Measurements from ENCODE around the gene LSM7.

LSM7 gene

DNA sequence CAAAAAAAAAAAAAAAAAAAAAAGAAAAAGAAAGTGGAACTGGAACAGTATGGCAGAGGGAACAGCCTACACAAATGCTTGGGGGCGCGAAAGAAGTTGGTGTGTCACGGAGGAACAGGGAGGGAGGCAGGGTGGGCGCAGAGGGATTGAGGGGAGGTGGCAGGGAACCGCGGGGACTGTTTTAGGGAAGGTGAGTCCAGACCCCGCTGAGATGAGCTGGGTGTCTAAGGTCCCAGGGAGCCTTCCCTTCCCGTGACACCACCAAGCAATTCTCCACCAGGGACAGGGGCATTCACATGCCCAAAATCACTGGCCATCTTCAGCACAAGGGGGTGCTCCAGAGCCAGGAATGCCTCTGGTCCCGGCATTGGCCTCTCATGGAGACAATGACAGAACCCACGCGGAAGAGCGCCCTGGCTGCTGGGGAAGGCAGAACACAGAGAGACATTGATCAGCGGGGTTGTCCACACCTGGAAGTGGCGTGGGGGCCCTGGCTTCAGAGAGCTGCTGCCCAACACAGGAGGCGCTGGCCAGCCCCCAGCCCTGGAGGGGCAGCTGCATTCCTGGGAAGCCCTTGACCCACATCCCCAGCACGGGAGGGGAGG lies 53.4 kb downstream of the LSM7 start:
- DNase-seq, result peak; percentile 41

GRCh38 chr19:2274185-2274711 lies 54.1 kb downstream of the LSM7 start:
- DNase-seq, result no peak

- DNase-seq, result peak; percentile 72
Measured at GRCh38 chr19:2273356-2274184, 54.8 kb downstream of the LSM7 start.
